SK-N-SH treated with all-trans-retinoic acid at 6 μM for 48 hours (cell line): ENCODE results near the gene NPEPL1.

Experiments used
- ATAC-seq: fragments of 200-7000 bp; cut with Tn5 transposase; 3 replicates; pipeline ENCODE4 v1.9.1; 2020; ENCODE audit warnings: mild to moderate bottlenecking, moderate library complexity
- ARNTL ChIP-seq: fragments of 450-650 bp; formaldehyde crosslinking; IDR thresholded peaks from 2 replicates; pipeline ENCODE4 v1.5.0; 2020; ENCODE audit warnings: low read depth, mild to moderate bottlenecking, moderate library complexity, borderline replicate concordance
- BACH2 ChIP-seq: fragments of 250-450 bp; sonication (Bioruptor Pico); IDR thresholded peaks from 2 replicates; pipeline ENCODE4 v1.9.0; 2021; ENCODE audit warnings: mild to moderate bottlenecking, borderline replicate concordance
- CREB5 ChIP-seq: fragments of 250-450 bp; sonication (Bioruptor Pico); IDR thresholded peaks from 2 replicates; pipeline ENCODE4 v1.5.1; 2020; ENCODE audit warnings: low read depth, mild to moderate bottlenecking, moderate library complexity
- CSRNP3 ChIP-seq: fragments of 250-450 bp; sonication (Bioruptor Pico); IDR thresholded peaks from 2 replicates; pipeline ENCODE4 v1.5.1; 2021; ENCODE audit warnings: mild to moderate bottlenecking, moderate library complexity
- ESRRG ChIP-seq: fragments of 250-450 bp; sonication (Bioruptor Pico); IDR thresholded peaks from 2 replicates; pipeline ENCODE4 v1.6.1; 2021; ENCODE audit warnings: mild to moderate bottlenecking
- OSR1 ChIP-seq: fragments of 250-450 bp; sonication (Bioruptor Pico); IDR thresholded peaks from 2 replicates; pipeline ENCODE4 v1.8.0; 2022; ENCODE audit warnings: moderate library complexity, mild to moderate bottlenecking, inconsistent platforms
- PATZ1 ChIP-seq: fragments of 250-450 bp; sonication (Bioruptor Pico); IDR thresholded peaks from 2 replicates; pipeline ENCODE4 v1.8.0; 2020; ENCODE audit warnings: mild to moderate bottlenecking, moderate library complexity, borderline replicate concordance
- POU6F1 ChIP-seq: fragments of 250-450 bp; sonication (Bioruptor Pico); IDR thresholded peaks from 2 replicates; pipeline ENCODE4 v1.8.0; 2021; ENCODE audit warnings: low read depth, mild to moderate bottlenecking, moderate library complexity, borderline replicate concordance
- PPARA ChIP-seq: fragments of 250-450 bp; sonication (Bioruptor Pico); IDR thresholded peaks from 2 replicates; pipeline ENCODE4 v1.5.0; 2020; ENCODE audit warnings: mild to moderate bottlenecking, borderline replicate concordance
- RARB ChIP-seq: fragments of 250-450 bp; sonication (Bioruptor Pico); IDR thresholded peaks from 2 replicates; pipeline ENCODE4 v1.8.0; 2021; ENCODE audit warnings: mild to moderate bottlenecking, moderate library complexity
- SNAI2 ChIP-seq: fragments of 250-450 bp; sonication (Bioruptor Pico); IDR thresholded peaks from 2 replicates; pipeline ENCODE4 v1.5.0; 2020; ENCODE audit warnings: mild to moderate bottlenecking, moderate library complexity
- TCF4 ChIP-seq: fragments of 250-450 bp; sonication (Bioruptor Pico); IDR thresholded peaks from 2 replicates; pipeline ENCODE4 v1.8.0; 2021; ENCODE audit warnings: mild to moderate bottlenecking, moderate library complexity, borderline replicate concordance
- TOX ChIP-seq: fragments of 250-450 bp; sonication (Bioruptor Pico); IDR thresholded peaks from 2 replicates; pipeline ENCODE4 v1.8.0; 2021; ENCODE audit warnings: mild to moderate bottlenecking, moderate library complexity, borderline replicate concordance
- TSHZ2 ChIP-seq: fragments of 250-450 bp; sonication (Bioruptor Pico); IDR thresholded peaks from 2 replicates; pipeline ENCODE4 v1.5.0; 2020; ENCODE audit warnings: mild to moderate bottlenecking, moderate library complexity
- ZC3H10 ChIP-seq: fragments of 250-450 bp; sonication (Bioruptor Pico); IDR thresholded peaks from 2 replicates; pipeline ENCODE4 v1.5.1; 2021; ENCODE audit warnings: mild to moderate bottlenecking, moderate library complexity
- ZFP3 ChIP-seq: fragments of 250-450 bp; sonication (Bioruptor Pico); IDR thresholded peaks from 2 replicates; pipeline ENCODE4 v1.5.0; 2020; ENCODE audit warnings: mild to moderate bottlenecking, moderate library complexity
- ZFP30 ChIP-seq: fragments of 450-650 bp; formaldehyde crosslinking; IDR thresholded peaks from 2 replicates; pipeline ENCODE4 v1.5.0; 2022; ENCODE audit warnings: mild to moderate bottlenecking, moderate library complexity
- ZNF565 ChIP-seq: fragments of 450-650 bp; formaldehyde crosslinking; conservative IDR thresholded peaks from 2 replicates; pipeline ENCODE4 v1.5.0; 2020; ENCODE audit warnings: low read depth, mild to moderate bottlenecking, moderate library complexity
- ZNF70 ChIP-seq: fragments of 450-650 bp; formaldehyde crosslinking; IDR thresholded peaks from 2 replicates; pipeline ENCODE4 v1.5.0; 2020; ENCODE audit warnings: mild to moderate bottlenecking, moderate library complexity
- ZNF8 ChIP-seq: fragments of 450-650 bp; formaldehyde crosslinking; IDR thresholded peaks from 2 replicates; pipeline ENCODE4 v1.5.0; 2020; ENCODE audit warnings: mild to moderate bottlenecking, moderate library complexity

The NPEPL1 gene

GRCh38 chr20:58706975-58707681, 14.5 kb downstream of the NPEPL1 start:
- no peak for TF ChIP-seq ZFP30 (CRISPR knock-in tag)
- TF ChIP-seq ESRRG: no peak
- TF ChIP-seq BACH2 (CRISPR knock-in tag): no peak

GRCh38 chr20:58707770-58708169, 15.2 kb downstream of the NPEPL1 start:
- TF ChIP-seq PATZ1 (CRISPR knock-in tag) (no peak), ZNF70 (no peak), ZNF8 (CRISPR knock-in tag) (no peak), TSHZ2 (no peak), SNAI2 (no peak), ESRRG (no peak), TOX (CRISPR knock-in tag) (no peak), CREB5 (CRISPR knock-in tag) (no peak), BACH2 (CRISPR knock-in tag) (no peak), POU6F1 (CRISPR knock-in tag) (no peak), RARB (CRISPR knock-in tag) (no peak), ZFP3 (no peak), ARNTL (CRISPR knock-in tag) (no peak), TCF4 (CRISPR knock-in tag) (no peak), OSR1 (no peak), PPARA (CRISPR knock-in tag) (no peak), ZC3H10 (CRISPR knock-in tag) (no peak), ZNF565 (no peak)
- ATAC-seq: no peak

More at GRCh38 chr20:58706975-58707681, 14.5 kb downstream of the NPEPL1 start:
- no peak for ATAC-seq

GRCh38 chr20:58708246-58708931, 15.8 kb downstream of the NPEPL1 start:
- no peak for TF ChIP-seq ZC3H10 (CRISPR knock-in tag)
- TF ChIP-seq TSHZ2: no peak
- no peak for TF ChIP-seq PPARA (CRISPR knock-in tag)
- TF ChIP-seq ZFP3: no peak
- TF ChIP-seq ZFP30 (CRISPR knock-in tag): no peak
- TF ChIP-seq CSRNP3 (CRISPR knock-in tag): no peak
- TF ChIP-seq CREB5 (CRISPR knock-in tag): no peak
- no peak for TF ChIP-seq ZNF70
- TF ChIP-seq, all 23 proteins: peak for 0
- ATAC-seq: no peak
